Lung (tissue), 12 donors: ENCODE measurements around the gene NUP155. TPM values are rescaled to one million over a fixed set of nuclear protein-coding genes. Genes with fewer than 3 reads are reported as not detected.
A peak's percentile ranks its signal among the peaks of the same experiment; 100 is the strongest.
"Not testable (repeated sequence)": the region's sequence is repeated elsewhere in the genome, so short reads cannot be mapped to it uniquely, and the experiment has no call there.

Experiments used
- ATAC-seq: fragments of 200-7000 bp; cut with Tn5 transposase; one replicate; pipeline ENCODE4 v1.9.1; 2020; ENCODE audit warnings: moderate number of reproducible peaks; ENCODE audit not compliant: insufficient read depth, low FRiP score
- DNase-seq, 3 donors: peaks; one replicate each; pipeline ENCODE4 v3.0.0-alpha.2; 2013 to 2017
- H3K27ac ChIP-seq, 2 donors: one replicate each; pipeline ENCODE4 v1.5.1; 2013; ENCODE audit warnings: mild to moderate bottlenecking in 2 of 2, moderate library complexity in 2 of 2, control low read depth in 1 of 2, inconsistent platforms in 1 of 2, low read depth in 1 of 2, low read length in 1 of 2
- H3K27me3 ChIP-seq, 3 donors: one replicate each; pipeline ENCODE4 v1.5.1; 2013; ENCODE audit warnings: low read length in 2 of 3; ENCODE audit not compliant: control insufficient read depth in 3 of 3, insufficient read depth in 3 of 3
- H3K36me3 ChIP-seq, 4 donors: one replicate each; pipeline ENCODE4 v1.5.1; 2013; ENCODE audit warnings: low read length in 4 of 4, mild to moderate bottlenecking in 1 of 4, moderate library complexity in 1 of 4; ENCODE audit not compliant: control insufficient read depth in 4 of 4, insufficient read depth in 4 of 4
- H3K4me1 ChIP-seq, 5 donors: one replicate each; pipeline ENCODE4 v1.5.1; 2013; ENCODE audit warnings: low read length in 5 of 5, mild to moderate bottlenecking in 2 of 5, moderate library complexity in 1 of 5; ENCODE audit not compliant: control insufficient read depth in 5 of 5, insufficient read depth in 5 of 5
- H3K4me3 ChIP-seq: one replicate; pipeline ENCODE4 v1.5.1; 2013; ENCODE audit warnings: mild to moderate bottlenecking, control low read depth, moderate library complexity
- H3K9ac ChIP-seq, 2 donors: one replicate each; pipeline ENCODE4 v1.5.1; 2013; ENCODE audit warnings: low read length in 2 of 2, control low read depth in 1 of 2; ENCODE audit not compliant: insufficient read depth in 1 of 2
- H3K9me3 ChIP-seq, 4 donors: one replicate each; pipeline ENCODE4 v1.5.1; 2013; ENCODE audit warnings: low read length in 3 of 4, mild to moderate bottlenecking in 1 of 4, moderate library complexity in 1 of 4; ENCODE audit not compliant: control insufficient read depth in 4 of 4, insufficient read depth in 3 of 4
- CTCF ChIP-seq: IDR thresholded peaks from 2 replicates; pipeline ENCODE4 v1.5.1; 2012; ENCODE audit warnings: mild to moderate bottlenecking; ENCODE audit errors: control extremely low read depth, extremely low read depth
- WGBS, 2 donors: extraction: QIAGEN DNeasy Blood & Tissue Kit; methylation state at CpG; one replicate each; pipeline ENCODE4 v1.1.7; 2013; 5-methylcytosine and 5-hydroxymethylcytosine counted together
- polyA plus RNA-seq, 2 donors: library from polyadenylated mRNA; stranded (reverse); fragments of 200-250 nt; gene quantifications; one replicate each; pipeline ENCODE4 v1.2.1, GENCODE V29; 2013
- total RNA-seq, 2 donors: library from RNA; depleted of rRNA in 1 of 2; stranded (reverse); fragments of >200 nt in 1 of 2; gene quantifications; one replicate each; pipeline ENCODE4 v1.2.1, GENCODE V29; 2014 to 2021
- donor health status: control.
- donor health status: control.
- donor health status: Bipolar disorder and iron deficiency.
- donor health status: healthy.
- donor health status: DM: yes; HTN: yes; CAD: no.

Gene NUP155
- total and polyA plus RNA-seq, 4 donors: 3.3 to 35.4 (median 12.1) TPM

- WGBS, 2 donors: 86 to 91% methylated on average over 4 of the region's 4 CpGs
- no peak for ATAC-seq
- H3K36me3 ChIP-seq: peaks cover 4 to 16% (median 5%) of the 10 kb centered on the region in 4 donors
These were observed 29.6 kb upstream of the NUP155 start for GRCh38 chr5:37400501-37400900.

GRCh38 chr5:37396352-37396751, 25.4 kb upstream of the NUP155 start:
- Histone ChIP-seq H3K27me3 (no peaks in the 10 kb centered on the region), H3K9me3 (no peaks in the 10 kb centered on the region), H3K36me3 (peaks cover 9 to 19% (median 12%) of the 10 kb centered on the region in 4 donors), H3K4me1 (no peaks in the 10 kb centered on the region), H3K4me3 (no peak overlapping the region), H3K27ac (no peak overlapping the region), H3K9ac (no peak overlapping the region)
- DNase-seq (no peak), ATAC-seq (no peak)
- TF ChIP-seq CTCF: no peak
- 55 to 77% methylated on average over 5 of the region's 5 CpGs for WGBS, 2 donors

More at GRCh38 chr5:37400501-37400900, 29.6 kb upstream of the NUP155 start:
- no peaks in the 10 kb centered on the region for H3K4me1 ChIP-seq
- no peak overlapping the region for H3K9ac ChIP-seq
- no peak overlapping the region for H3K27ac ChIP-seq
- TF ChIP-seq CTCF: no peak
- no peak overlapping the region for H3K4me3 ChIP-seq
- H3K27me3 ChIP-seq: no peaks in the 10 kb centered on the region
- no peak for DNase-seq
- no peaks in the 10 kb centered on the region for H3K9me3 ChIP-seq

GRCh38 chr5:37391591-37391990, 20.7 kb upstream of the NUP155 start:
- 70 to 79% methylated on average over 3 of the region's 3 CpGs for WGBS, 2 donors
- ATAC-seq: no peak
- Histone ChIP-seq H3K27ac (no peak overlapping the region), H3K4me1 (no peaks in the 10 kb centered on the region), H3K4me3 (no peak overlapping the region), H3K36me3 (peaks cover 6 to 10% (median 9%) of the 10 kb centered on the region in 4 donors), H3K9ac (no peak overlapping the region), H3K27me3 (no peaks in the 10 kb centered on the region), H3K9me3 (no peaks in the 10 kb centered on the region)
- no peak for DNase-seq
- TF ChIP-seq CTCF: no peak

DNA sequence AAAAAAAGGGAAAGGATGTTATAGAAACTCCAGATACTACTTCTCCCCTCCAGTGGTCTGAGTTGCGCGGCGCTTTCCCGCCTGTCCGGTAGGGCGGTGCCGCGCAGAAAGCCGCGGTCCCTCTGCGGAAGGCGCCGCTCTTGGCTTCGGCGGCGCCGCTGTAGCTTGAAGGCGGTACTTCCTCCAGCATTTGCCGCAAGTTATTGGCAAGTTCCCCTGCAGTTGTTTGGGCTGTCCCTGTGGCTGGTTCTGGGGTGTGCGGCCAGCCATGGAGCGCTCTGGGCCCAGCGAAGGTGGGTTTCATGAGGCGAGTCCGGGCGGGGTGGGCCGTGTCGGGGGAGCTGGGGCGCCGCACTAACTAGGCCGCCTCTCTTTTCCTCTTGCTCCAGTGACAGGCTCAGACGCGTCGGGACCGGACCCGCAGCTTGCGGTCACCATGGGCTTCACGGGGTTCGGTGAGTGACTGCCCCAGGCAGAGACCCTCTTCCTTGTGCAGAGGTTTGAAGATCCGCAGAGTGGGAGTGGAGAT, 8.3 kb upstream of the NUP155 start, which contains the start of gene WDR70:
WDR70 (plus strand) TSS at position 219 of the 529 bp plus-strand sequence; CDS start at position 269, 50 bp downstream.
- Histone ChIP-seq H3K9ac (peak within 1 kb of the TSS; percentile 57 to 68), H3K4me3 (peak within 1 kb of the TSS; percentile 71)
- DNase-seq: peak; percentile 89 to 96 (median 91)
- peak; percentile 67 for TF ChIP-seq CTCF
- not testable (repeated sequence) for H3K9me3 ChIP-seq, H3K27ac ChIP-seq, H3K36me3 ChIP-seq, H3K4me1 ChIP-seq, H3K27me3 ChIP-seq
- WGBS, 2 donors: 0 to 1% methylated on average over 27 to 39 of the region's 39 CpGs
- peak; percentile 99 for ATAC-seq

DNA sequence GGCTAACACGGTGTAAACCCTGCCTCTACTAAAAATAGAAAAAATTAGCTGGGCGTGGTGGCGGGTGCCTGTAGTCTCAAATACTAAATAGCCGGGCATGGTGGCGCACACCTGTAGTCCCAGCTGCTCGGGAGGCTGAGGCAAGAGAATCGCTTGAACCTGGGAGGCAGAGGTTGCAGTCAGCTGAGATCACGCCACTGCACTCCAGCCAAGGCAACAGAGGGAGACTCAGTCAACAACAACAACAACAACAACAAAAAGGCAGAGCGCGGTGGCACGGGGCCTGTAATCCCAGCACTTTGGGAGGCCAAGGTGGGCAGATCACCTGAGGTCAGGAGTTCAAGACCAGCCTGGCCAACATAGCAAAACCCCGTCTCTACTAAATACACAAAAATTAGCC, 7.2 kb upstream of the NUP155 start:
- not testable (repeated sequence) for H3K4me3 ChIP-seq, ATAC-seq, H3K9ac ChIP-seq, DNase-seq, H3K27me3 ChIP-seq, H3K36me3 ChIP-seq, H3K9me3 ChIP-seq, H3K27ac ChIP-seq, H3K4me1 ChIP-seq
- WGBS, 2 donors: 94 to 97% methylated on average over 12 of the region's 12 CpGs
